ENCODE data around the gene SAPCD1. TPM values are rescaled to one million over a fixed set of nuclear protein-coding genes. Genes with fewer than 3 reads are reported as not detected.

The SAPCD1 gene
- total and polyA plus RNA-seq, 2 experiments from 2014 or later = 1.3 to 2.5 TPM

DNA sequence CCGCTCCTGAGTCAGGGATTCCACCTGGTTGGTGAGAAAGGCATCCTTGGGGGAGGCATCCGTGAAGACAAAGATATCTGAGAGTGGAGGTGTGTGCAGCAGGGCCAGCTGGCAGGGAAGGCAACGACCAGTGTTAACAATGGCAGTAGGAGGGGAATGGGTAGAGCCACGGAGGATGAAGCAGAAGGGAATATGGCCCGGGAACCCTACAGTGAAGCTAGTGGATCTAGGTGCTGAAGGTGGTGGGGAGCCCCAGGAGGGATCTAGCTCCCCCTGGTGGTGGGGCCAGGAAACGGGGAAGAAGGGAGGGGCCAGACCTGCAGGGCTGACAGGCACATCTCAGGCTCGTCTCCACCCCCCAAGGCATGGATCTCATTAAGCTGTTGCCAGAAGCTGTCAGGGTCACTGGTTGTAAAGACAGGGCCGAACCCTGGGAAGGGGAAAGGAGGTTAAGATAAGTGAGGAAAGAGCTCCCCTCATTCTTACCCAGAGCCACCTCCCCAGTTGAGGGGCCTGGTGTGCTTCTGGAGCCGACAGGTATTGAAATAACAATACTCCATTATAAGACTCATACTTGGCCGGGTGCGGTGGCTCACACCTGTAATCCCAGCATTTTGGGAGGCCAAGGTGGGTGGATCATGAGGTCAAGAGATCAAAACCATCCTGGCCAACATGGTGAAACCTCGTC is 7.4 kb downstream of the SAPCD1 start:
- DNase-seq = peak; percentile 60
- Histone ChIP-seq H3K4me3 (no peak overlapping the region), H3K9me2 (ENCODE audit: insufficient read depth) (no peaks in the 10 kb centered on the region), H4K20me1 (ENCODE audit: insufficient read depth) (no peaks in the 10 kb centered on the region), H3K9ac (no peak overlapping the region), H2AFZ (no peak overlapping the region), H3K79me2 (ENCODE audit: insufficient read depth) (no peaks in the 10 kb centered on the region), H3K4me1 (ENCODE audit: insufficient read depth) (no peaks in the 10 kb centered on the region), H3K27me3 (replicated peaks; ENCODE audit: insufficient read depth) (no peaks in the 10 kb centered on the region), H3K27ac (no peak overlapping the region), H3K36me3 (ENCODE audit: low read depth) (no peaks in the 10 kb centered on the region), H3K4me2 (ENCODE audit: unreplicated experiment) (no peak overlapping the region), H3F3A (ENCODE audit: insufficient read depth) (no peaks in the 10 kb centered on the region), H3K9me3 (ENCODE audit: low read depth) (no peaks in the 10 kb centered on the region)
- TF ChIP-seq EZH2phosphoT487 (IDR thresholded peaks at IDR 0.05; ENCODE audit: insufficient read depth, low read depth) (no peak), EZH2 (IDR thresholded peaks at IDR 0.05; ENCODE audit: insufficient read depth, poor library complexity, severe bottlenecking) (no peak)
- WGBS, 2 experiments (ENCODE audit: low coverage in 1 of 2, low lambda C conversion rate in 2 of 2, missing lambda C conversion rate in 2 of 2) = 74 to 75% methylated on average over 12 of the region's 12 CpGs
- in situ Hi-C loops (cut with MboI) = no loop called here

DNA sequence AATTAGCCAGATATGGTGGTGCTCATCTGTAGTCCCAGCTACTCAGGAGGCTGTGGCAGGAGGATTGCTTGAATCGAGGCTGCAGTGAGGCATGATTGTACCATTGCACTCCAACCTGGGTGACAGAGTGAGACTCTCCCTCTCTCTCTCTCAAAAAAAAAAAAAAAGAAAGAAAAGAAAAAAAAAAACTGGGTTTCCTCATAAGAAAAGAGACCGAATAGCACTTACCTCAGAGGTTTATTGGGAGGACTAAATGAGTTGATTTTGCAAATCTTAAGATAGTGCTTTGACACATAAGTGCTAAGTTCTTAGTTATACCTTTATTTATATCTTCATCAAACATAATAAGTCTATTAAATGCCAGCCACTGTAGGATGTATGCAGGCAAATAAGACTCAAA is 8.4 kb downstream of the SAPCD1 start:
- H2AFZ ChIP-seq = no peak overlapping the region
- no peaks in the 10 kb centered on the region for H3K79me2 ChIP-seq (ENCODE audit: insufficient read depth)
- H3K27ac ChIP-seq = no peak overlapping the region
- H3K4me2 ChIP-seq (ENCODE audit: unreplicated experiment) = no peak overlapping the region
- no peaks in the 10 kb centered on the region for H3K9me2 ChIP-seq (ENCODE audit: insufficient read depth)
- no peak overlapping the region for H3K4me3 ChIP-seq
- H3K27me3 ChIP-seq (replicated peaks; ENCODE audit: insufficient read depth) = no peaks in the 10 kb centered on the region
- no peaks in the 10 kb centered on the region for H3K9me3 ChIP-seq (ENCODE audit: low read depth)
- in situ Hi-C loops (cut with MboI) = no loop called here
- no peaks in the 10 kb centered on the region for H3K4me1 ChIP-seq (ENCODE audit: insufficient read depth)
- no peak for TF ChIP-seq EZH2phosphoT487 (IDR thresholded peaks at IDR 0.05; ENCODE audit: insufficient read depth, low read depth)
- no peak for TF ChIP-seq EZH2 (IDR thresholded peaks at IDR 0.05; ENCODE audit: insufficient read depth, poor library complexity, severe bottlenecking)
- no peaks in the 10 kb centered on the region for H3F3A ChIP-seq (ENCODE audit: insufficient read depth)
- no peak overlapping the region for H3K9ac ChIP-seq
- no peak for DNase-seq
- H3K36me3 ChIP-seq (ENCODE audit: low read depth) = no peaks in the 10 kb centered on the region
- 97 to 100% methylated on average over 2 of the region's 2 CpGs for WGBS, 2 experiments (ENCODE audit: low coverage in 1 of 2, low lambda C conversion rate in 2 of 2, missing lambda C conversion rate in 2 of 2)
- no peaks in the 10 kb centered on the region for H4K20me1 ChIP-seq (ENCODE audit: insufficient read depth)

DNA sequence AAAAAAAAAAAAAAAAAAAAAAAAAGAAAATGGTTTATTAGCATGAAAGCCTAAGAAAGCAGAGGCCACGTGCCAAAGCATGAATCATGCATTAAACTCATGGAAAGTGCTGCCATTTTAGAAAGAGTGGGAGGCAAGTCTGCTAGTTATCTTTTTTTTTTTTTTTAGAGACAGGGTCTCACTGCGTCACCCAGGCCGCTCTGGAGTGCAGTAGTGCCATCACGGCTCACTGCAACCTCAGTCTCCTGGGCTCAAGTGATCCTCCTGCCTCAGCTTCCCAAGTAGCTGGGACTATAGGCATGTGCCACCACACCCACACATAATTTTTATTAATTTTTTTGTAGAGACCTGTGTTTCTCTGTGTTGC is 9.5 kb downstream of the SAPCD1 start:
- WGBS, 2 experiments (ENCODE audit: low coverage in 1 of 2, low lambda C conversion rate in 2 of 2, missing lambda C conversion rate in 2 of 2) = 73 to 83% methylated on average over 4 of the region's 4 CpGs
- H3K4me1 ChIP-seq (ENCODE audit: insufficient read depth) = peaks cover 6% of the 10 kb centered on the region
- H3K9me3 ChIP-seq (ENCODE audit: low read depth) = no peaks in the 10 kb centered on the region
- TF ChIP-seq EZH2phosphoT487 (IDR thresholded peaks at IDR 0.05; ENCODE audit: insufficient read depth, low read depth) = no peak
- TF ChIP-seq EZH2 (IDR thresholded peaks at IDR 0.05; ENCODE audit: insufficient read depth, poor library complexity, severe bottlenecking) = no peak
- no peaks in the 10 kb centered on the region for H3F3A ChIP-seq (ENCODE audit: insufficient read depth)
- H4K20me1 ChIP-seq (ENCODE audit: insufficient read depth) = no peaks in the 10 kb centered on the region
- in situ Hi-C loops (cut with MboI) = no loop called here
- no peak overlapping the region for H3K4me3 ChIP-seq
- no peak overlapping the region for H3K27ac ChIP-seq
- H3K36me3 ChIP-seq (ENCODE audit: low read depth) = no peaks in the 10 kb centered on the region
- H2AFZ ChIP-seq = no peak overlapping the region
- H3K9me2 ChIP-seq (ENCODE audit: insufficient read depth) = no peaks in the 10 kb centered on the region
- H3K4me2 ChIP-seq (ENCODE audit: unreplicated experiment) = no peak overlapping the region
- DNase-seq = peak; percentile 57
- no peaks in the 10 kb centered on the region for H3K27me3 ChIP-seq (replicated peaks; ENCODE audit: insufficient read depth)
- no peaks in the 10 kb centered on the region for H3K79me2 ChIP-seq (ENCODE audit: insufficient read depth)
- no peak overlapping the region for H3K9ac ChIP-seq

DNA sequence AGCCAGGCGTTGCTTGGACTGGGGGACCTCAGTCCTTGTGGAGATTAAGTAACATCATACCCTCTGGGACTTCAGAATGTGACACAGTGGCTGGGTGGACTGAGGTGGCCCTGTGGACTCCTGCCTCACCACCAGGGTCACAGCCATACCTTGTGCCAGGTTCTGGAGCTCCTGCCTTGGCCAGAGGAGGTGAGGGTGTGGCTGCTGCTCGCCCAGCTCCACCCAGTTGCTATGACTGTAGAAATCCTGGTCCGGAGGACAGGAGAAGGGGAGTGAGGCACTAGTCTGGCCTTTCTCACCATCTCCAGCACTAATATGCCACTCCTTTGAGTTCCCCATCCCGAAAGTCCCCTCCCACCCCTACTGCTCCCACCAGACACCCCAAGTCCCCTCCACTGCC is 12.7 kb downstream of the SAPCD1 start:
- peaks cover 13% of the 10 kb centered on the region for H3K4me1 ChIP-seq (ENCODE audit: insufficient read depth)
- TF ChIP-seq EZH2 (IDR thresholded peaks at IDR 0.05; ENCODE audit: insufficient read depth, poor library complexity, severe bottlenecking) = no peak
- no peak for TF ChIP-seq EZH2phosphoT487 (IDR thresholded peaks at IDR 0.05; ENCODE audit: insufficient read depth, low read depth)
- no peaks in the 10 kb centered on the region for H3K36me3 ChIP-seq (ENCODE audit: low read depth)
- no peak overlapping the region for H3K4me2 ChIP-seq (ENCODE audit: unreplicated experiment)
- no peak overlapping the region for H2AFZ ChIP-seq
- H3K27ac ChIP-seq = no peak overlapping the region
- peaks cover 7% of the 10 kb centered on the region; the same call in 1 of the 2 replicates for H3F3A ChIP-seq (ENCODE audit: insufficient read depth)
- in situ Hi-C loops (cut with MboI) = no loop called here
- no peaks in the 10 kb centered on the region for H3K9me2 ChIP-seq (ENCODE audit: insufficient read depth)
- 74 to 90% methylated on average over 3 to 4 of the region's 4 CpGs for WGBS, 2 experiments (ENCODE audit: low coverage in 1 of 2, low lambda C conversion rate in 2 of 2, missing lambda C conversion rate in 2 of 2)
- H3K9ac ChIP-seq = no peak overlapping the region
- no peak overlapping the region for H3K4me3 ChIP-seq
- no peaks in the 10 kb centered on the region for H3K9me3 ChIP-seq (ENCODE audit: low read depth)
- no peaks in the 10 kb centered on the region for H3K79me2 ChIP-seq (ENCODE audit: insufficient read depth)
- no peak for DNase-seq
- no peaks in the 10 kb centered on the region for H4K20me1 ChIP-seq (ENCODE audit: insufficient read depth)
- no peaks in the 10 kb centered on the region for H3K27me3 ChIP-seq (replicated peaks; ENCODE audit: insufficient read depth)
